Naive B cell (primary cell): Measurements from ENCODE around the gene NDUFV2. TPM values are rescaled to one million over a fixed set of nuclear protein-coding genes. Genes with fewer than 3 reads are reported as not detected.
A peak's percentile ranks its signal among the peaks of the same experiment; 100 is the strongest.

ENCODE experiments used
- ATAC-seq, 2 donors: fragments of 150-1000 bp; cut with Tn5 transposase; 2 replicates each; pipeline ENCODE4 v1.10.0; 2021; ENCODE audit warnings: low read depth in 2 of 2, mild to moderate bottlenecking in 2 of 2, moderate library complexity in 2 of 2
- DNase-seq: peaks from one replicate; pipeline ENCODE4 v3.0.0; 2022
- H3K27ac Mint-ChIP-seq, 6 donors: one replicate each; pipeline ENCODE4 v1.8.0; 2020 to 2022; ENCODE audit warnings: mild to moderate bottlenecking in 6 of 6, mixed read lengths in 6 of 6, moderate library complexity in 5 of 6, inconsistent platforms in 2 of 6
- H3K27me3 Mint-ChIP-seq, 3 donors: one replicate each; pipeline ENCODE4 v1.8.0; 2021 to 2022; ENCODE audit warnings: mixed read lengths in 3 of 3, mild to moderate bottlenecking in 1 of 3
- H3K36me3 Mint-ChIP-seq, 2 donors: one replicate each; pipeline ENCODE4 v1.8.0; 2020 to 2022; ENCODE audit warnings: mixed read lengths in 2 of 2, inconsistent platforms in 1 of 2, mild to moderate bottlenecking in 1 of 2
- H3K4me1 Mint-ChIP-seq, 3 donors: one replicate each; pipeline ENCODE4 v1.8.0; 2020 to 2022; ENCODE audit warnings: mixed read lengths in 3 of 3, inconsistent platforms in 1 of 3, mild to moderate bottlenecking in 1 of 3, moderate library complexity in 1 of 3
- H3K4me3 Mint-ChIP-seq, 8 donors: one replicate each; pipeline ENCODE4 v1.8.0; 2020 to 2022; ENCODE audit warnings: mild to moderate bottlenecking in 8 of 8, mixed read lengths in 8 of 8, moderate library complexity in 8 of 8, inconsistent platforms in 2 of 8
- H3K9me3 Mint-ChIP-seq, 7 donors: one replicate each; pipeline ENCODE4 v1.8.0; 2020 to 2022; ENCODE audit warnings: mixed read lengths in 7 of 7, mild to moderate bottlenecking in 5 of 7, inconsistent platforms in 2 of 7, moderate library complexity in 1 of 7
- polyA plus RNA-seq, 6 donors: library from polyadenylated mRNA; unstranded; fragments of 300-500 nt; fragmentation: Illumina TruSeq; gene quantifications; one replicate each; pipeline ENCODE4 v1.2.3, GENCODE V29; 2021; ENCODE audit warnings: low read depth in 6 of 6

NDUFV2 gene
- polyA plus RNA-seq, 6 donors from 2014 or later = 109 to 199 (median 154) TPM

DNA sequence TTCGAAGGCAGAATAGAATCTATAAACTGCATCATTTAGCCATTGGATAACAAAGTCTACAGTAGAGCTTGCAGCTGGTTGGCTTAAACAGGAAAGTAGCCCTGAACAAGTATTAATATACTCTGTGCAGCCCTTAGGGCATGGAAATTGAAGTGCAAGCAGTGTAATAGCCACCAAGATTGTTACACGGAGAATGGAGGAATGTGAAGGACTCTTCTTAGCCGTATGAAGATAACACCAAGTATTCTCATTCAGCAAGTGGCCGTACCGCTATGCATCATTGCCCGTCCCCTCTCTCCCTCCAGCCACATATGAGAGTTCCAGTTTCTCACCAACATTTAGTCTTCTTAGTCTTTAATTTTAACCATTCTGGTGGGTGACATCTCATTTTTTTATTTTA is 74.5 kb downstream of the NDUFV2 start:
- peak overlapping the region in 2 of 6 donors; percentile 37 to 56 for H3K27ac Mint-ChIP-seq
- no peaks in the 10 kb centered on the region for H3K27me3 Mint-ChIP-seq
- ATAC-seq (no peak), DNase-seq (no peak)
- peaks cover 4 to 8% of the 10 kb centered on the region in 2 donors for H3K36me3 Mint-ChIP-seq
- H3K4me3 Mint-ChIP-seq = no peak overlapping the region
- H3K9me3 Mint-ChIP-seq = no peaks in the 10 kb centered on the region
- peaks cover 55 to 87% (median 70%) of the 10 kb centered on the region in 3 donors for H3K4me1 Mint-ChIP-seq

GRCh38 chr18:9177466-9177865 is 75.0 kb downstream of the NDUFV2 start:
- DNase-seq (no peak), ATAC-seq (no peak)
- Mint-ChIP-seq H3K27me3 (no peaks in the 10 kb centered on the region), H3K4me3 (no peak overlapping the region), H3K9me3 (no peaks in the 10 kb centered on the region), H3K36me3 (peaks cover 4 to 8% of the 10 kb centered on the region in 2 donors), H3K27ac (peak overlapping the region in 1 of 6 donors; percentile 56), H3K4me1 (peaks cover 51 to 83% (median 65%) of the 10 kb centered on the region in 3 donors)

DNA sequence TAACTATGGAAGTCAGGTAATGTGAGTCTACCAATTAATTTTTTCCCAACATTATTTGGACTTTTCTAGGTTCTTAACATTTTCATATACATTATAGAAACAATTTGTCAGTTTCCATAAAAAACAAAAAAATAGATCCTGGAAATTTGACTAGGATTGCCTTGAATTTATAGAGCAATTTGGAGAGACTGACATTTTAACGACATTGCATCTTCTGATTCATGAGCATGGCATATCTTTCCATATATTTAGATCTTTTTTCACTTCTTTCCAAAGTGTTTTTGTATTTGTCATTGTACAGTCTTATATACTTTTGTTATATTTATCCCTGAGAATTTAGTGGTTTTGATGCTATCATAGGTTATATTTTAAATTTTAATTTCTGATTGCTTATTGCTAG is 76.1 kb downstream of the NDUFV2 start:
- Mint-ChIP-seq H3K4me1 (peaks cover 43 to 84% (median 62%) of the 10 kb centered on the region in 3 donors), H3K36me3 (peaks cover 4 to 8% of the 10 kb centered on the region in 2 donors), H3K9me3 (no peaks in the 10 kb centered on the region), H3K27me3 (no peaks in the 10 kb centered on the region), H3K4me3 (no peak overlapping the region), H3K27ac (no peak overlapping the region)
- ATAC-seq = no peak
- no peak for DNase-seq

DNA sequence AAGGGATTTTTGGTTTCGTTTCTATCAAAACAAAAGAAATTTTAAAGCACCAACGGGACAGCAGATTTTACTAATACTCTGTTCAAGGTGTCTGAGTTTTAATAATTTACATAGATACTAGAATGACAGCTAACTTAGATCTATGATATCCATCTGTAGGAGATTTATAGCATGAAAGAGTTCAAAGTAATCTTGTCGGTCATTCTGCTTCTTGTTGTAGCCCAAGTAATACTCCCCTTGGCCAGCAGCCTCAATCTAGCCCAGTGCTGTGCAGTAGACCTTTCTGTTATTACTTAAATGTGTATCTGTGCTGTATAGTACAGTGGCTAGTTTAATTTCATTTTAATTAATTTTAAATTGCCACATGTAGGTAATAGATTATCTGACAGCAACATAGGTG is 78.8 kb downstream of the NDUFV2 start:
- ATAC-seq = no peak
- H3K27ac Mint-ChIP-seq = peak overlapping the region in 5 of 6 donors; percentile 12 to 79 (median 21)
- H3K27me3 Mint-ChIP-seq = no peaks in the 10 kb centered on the region
- H3K9me3 Mint-ChIP-seq = peaks cover 0 to 3% (median 0%) of the 10 kb centered on the region in 7 donors
- no peak for DNase-seq
- no peak overlapping the region for H3K4me3 Mint-ChIP-seq
- peaks cover 43 to 82% (median 66%) of the 10 kb centered on the region in 3 donors for H3K4me1 Mint-ChIP-seq
- peaks cover 7 to 16% of the 10 kb centered on the region in 2 donors for H3K36me3 Mint-ChIP-seq

GRCh38 chr18:9182852-9183399 is 80.4 kb downstream of the NDUFV2 start:
- no peak overlapping the region for H3K4me3 Mint-ChIP-seq
- peaks cover 10 to 21% of the 10 kb centered on the region in 2 donors for H3K36me3 Mint-ChIP-seq

More at GRCh38 chr18:9182852-9183399, 80.4 kb downstream of the NDUFV2 start:
- peak overlapping the region in 3 of 6 donors; percentile 5 to 38 (median 31) for H3K27ac Mint-ChIP-seq
- H3K9me3 Mint-ChIP-seq = peaks cover 0 to 3% (median 0%) of the 10 kb centered on the region in 7 donors
- H3K27me3 Mint-ChIP-seq = no peaks in the 10 kb centered on the region
- peak in 1 of 2 donors; percentile 36 for ATAC-seq
- DNase-seq = no peak
- H3K4me1 Mint-ChIP-seq = peaks cover 36 to 70% (median 63%) of the 10 kb centered on the region in 3 donors

Other genes with a start within 250 kb of the NDUFV2 start
- 10 to 100 TPM in 5 of 6 donors, 1 to 10 TPM in 1; 6.7 to 93.9 (median 27.4) TPM for gene ANKRD12, start 34.1 kb downstream of the NDUFV2 start, polyA plus RNA-seq
- 1 to 10 TPM; 1.8 to 3.6 (median 2.8) TPM for gene TWSG1, start 232.1 kb downstream of the NDUFV2 start, polyA plus RNA-seq